Endothelial cell of coronary artery (primary cell): ENCODE measurements around the gene MAPK8IP3. TPM values are rescaled to one million over a fixed set of nuclear protein-coding genes. Genes with fewer than 3 reads are reported as not detected.

Experiments
- total RNA-seq: library from RNA; depleted of rRNA; stranded (reverse); fragments of >200 nt; gene quantifications from 2 replicates; pipeline ENCODE4 v1.2.3, GENCODE V29; 2014

Gene MAPK8IP3
- 26.4 and 46.4 TPM in 2 replicates for total RNA-seq

DNA sequence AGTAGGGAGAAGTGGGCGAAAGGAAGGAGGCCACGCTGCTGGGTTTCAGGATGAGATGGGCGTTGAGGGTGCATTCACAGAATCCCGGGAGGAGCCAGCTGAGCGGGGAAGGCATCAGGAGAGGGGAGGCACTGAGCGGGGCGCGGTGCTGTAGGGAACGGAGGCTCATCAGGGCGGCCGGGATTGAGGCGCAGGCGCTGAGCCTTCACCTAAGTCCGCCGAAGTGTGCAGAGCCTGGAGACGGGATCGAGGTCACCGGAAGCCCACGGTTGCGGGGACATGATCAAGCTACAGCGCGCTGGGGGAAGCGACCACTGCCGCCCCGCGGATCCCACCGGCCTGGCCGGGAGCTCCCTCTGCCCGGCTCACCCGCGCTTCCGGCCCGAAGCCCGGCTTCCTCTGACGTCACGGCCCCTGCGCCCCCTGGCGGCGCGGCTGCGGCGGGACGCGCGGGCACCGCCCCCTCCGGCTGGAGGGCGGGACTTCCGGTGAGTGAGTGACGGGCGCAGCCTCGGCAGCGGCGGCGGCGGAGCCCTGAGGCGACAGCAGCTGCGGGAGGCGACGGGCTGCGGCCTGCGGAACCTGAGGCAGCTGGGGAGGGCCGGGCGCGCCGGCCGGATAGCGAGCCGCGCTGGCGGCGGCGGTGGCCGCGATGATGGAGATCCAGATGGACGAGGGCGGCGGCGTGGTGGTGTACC is at the start of gene MAPK8IP3:
MAPK8IP3 (plus strand) TSS at position 508 of the 698 bp plus-strand sequence; CDS start at position 653, 145 bp downstream.

DNA sequence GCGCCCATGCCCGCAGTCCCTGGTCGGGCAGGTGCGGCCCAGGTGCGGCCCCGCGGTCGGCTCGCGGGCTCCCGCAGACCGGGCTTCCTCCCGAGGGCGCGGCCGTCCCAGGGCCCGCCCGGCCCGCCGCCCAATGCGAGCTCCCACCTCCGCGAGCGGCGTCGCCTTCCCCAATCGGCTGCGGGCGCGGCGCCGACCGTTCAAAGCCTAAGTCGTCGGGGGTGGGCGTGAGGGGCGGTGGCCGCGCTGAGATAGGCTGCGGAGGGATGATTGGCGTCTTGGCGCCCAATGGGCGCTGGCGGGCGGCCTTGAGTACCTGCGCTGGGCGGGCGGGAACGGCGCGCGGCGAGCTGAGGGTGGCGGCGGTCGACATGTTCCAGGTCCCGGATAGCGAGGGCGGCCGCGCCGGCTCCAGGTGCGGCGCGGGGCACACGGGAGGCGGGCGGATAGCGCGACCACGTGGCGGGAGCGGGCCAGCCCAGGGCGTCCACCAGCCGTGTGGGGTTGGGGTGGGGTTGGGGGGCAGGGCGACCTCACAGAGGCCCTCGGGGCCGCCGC is 28.0 kb upstream of the MAPK8IP3 start, which contains the start of gene JPT2:
JPT2 (plus strand) TSS at position 338 of the 558 bp plus-strand sequence; CDS start at position 372, 34 bp downstream.

GRCh38 chr16:1771188-1771863 is 65.3 kb downstream of the MAPK8IP3 start, which contains the start of gene NME3:
Gene NME3 (minus strand): TSS chr16:1771543. CDS start chr16:1771534, 9 bp downstream.

DNA sequence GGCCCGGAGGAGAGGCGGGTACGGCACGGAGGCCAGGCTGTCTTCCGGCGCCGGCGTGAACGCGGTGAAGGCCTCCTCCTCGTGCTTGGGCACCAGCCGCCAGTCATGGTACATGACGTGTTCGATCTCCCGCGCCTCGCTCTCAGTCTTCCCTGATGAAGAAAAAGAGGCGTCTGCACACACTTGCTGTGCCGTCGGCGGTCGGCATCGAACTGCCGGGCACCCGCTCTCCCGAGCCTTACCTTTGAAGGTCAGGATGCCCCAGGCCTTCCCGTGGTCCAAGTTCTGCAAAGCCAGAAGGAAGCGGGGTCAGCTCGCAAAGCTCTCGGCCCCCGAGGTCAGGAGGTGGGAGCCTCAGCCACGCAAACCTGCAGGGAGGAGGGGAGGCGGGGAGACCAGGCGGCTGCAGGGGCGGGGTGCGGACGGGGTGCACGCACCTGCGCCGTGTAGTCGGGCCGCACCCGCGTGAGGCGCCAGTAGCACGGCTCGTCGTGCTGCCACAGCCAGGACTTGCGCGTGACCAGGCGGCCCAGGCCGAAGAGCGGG is 66.4 kb downstream of the MAPK8IP3 start, which contains the start of gene EME2:
EME2 (plus strand) TSS at position 449 of the 546 bp plus-strand sequence. CDS start 418 bp downstream, outside the sequence.

DNA sequence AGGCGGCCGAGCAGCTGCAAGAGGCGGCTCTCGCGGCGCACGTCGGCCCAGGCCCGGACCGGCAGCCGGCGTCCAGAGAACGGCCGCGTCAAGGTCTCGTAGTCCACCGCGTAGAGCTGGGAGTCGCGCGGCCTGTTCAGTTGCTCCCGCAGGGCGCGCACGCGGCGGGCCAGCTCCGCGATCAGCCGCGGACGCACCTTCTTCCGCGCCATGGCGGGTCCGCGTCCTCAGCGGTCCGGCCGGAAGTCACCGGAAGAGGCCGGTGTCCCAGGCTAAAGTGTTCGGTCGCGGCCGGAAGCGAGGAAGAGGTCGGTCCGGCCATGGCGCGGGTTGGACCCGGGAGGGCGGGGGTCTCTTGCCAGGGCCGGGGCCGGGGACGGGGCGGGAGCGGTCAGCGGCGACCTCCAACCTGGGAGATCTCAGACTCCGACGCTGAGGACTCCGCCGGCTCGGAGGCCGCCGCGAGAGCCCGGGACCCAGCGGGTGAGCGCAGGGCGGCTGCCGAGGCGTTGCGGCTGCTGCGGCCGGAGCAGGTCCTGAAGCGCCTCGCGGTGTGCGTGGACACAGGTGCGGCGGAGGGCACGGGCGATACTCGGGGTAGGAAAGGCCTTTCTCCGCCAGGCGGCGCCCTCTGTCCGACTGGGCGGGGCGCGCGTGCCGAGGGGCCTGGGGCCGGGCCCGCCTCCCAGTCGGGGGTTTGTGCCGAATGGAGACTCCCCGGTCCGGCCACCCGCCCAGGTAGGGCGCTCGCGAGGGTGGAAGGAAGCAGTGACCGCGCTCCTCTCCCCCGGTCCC is 67.1 kb downstream of the MAPK8IP3 start, which contains the start of gene MRPS34:
MRPS34 (minus strand) TSS at position 227 of the 795 bp plus-strand sequence; CDS start at position 212, 15 bp downstream.

DNA sequence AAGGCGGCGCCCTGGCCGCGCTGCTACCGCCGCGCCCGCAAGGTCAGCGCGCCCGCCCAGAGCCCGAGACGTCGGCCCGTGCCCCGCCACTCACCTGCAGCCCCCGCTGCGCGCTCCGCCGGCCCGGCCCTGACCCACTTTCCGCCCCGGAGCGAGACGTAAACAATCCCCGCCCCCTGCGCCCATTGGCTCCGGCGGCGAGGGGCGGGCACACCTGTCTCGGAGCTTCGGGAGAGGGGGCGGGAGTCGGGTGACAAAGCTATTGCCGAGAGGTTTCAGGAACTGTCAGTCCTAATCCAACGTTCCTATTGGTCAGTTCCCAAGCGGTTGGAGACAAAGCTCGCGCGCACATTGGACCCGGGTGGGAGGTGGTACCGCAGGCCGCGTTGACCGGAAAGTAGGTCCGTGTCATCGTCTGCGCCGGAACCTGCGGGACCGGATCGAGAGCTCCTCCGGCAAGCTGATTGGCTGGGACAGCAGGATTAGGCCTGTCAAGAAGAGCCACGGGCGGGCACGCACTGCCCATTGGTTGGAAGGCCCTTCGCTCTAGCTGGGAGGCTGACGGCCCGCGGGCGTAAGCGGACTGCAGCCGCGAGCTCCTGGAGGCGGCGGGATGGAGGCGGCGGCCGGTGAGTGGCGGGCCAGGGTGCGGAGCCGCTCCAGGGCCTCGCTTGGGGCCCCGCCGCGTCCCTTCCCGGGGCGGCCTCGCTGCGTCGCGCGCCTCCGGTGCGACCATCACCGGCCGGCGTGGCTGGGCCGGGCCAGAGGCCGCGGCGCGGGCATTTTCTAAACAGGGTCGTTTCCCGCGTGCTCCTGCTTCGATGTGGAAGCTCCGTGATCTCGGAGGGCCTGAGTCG is 76.6 kb downstream of the MAPK8IP3 start, which contains the start of the genes NUBP2 and SPSB3:
NUBP2 (plus strand) TSS at position 553 of the 857 bp plus-strand sequence; CDS start at position 614, 61 bp downstream.
SPSB3 (minus strand) TSS at position 164 of the 857 bp plus-strand sequence. CDS start 1,088 bp downstream, outside the sequence.

GRCh38 chr16:1793578-1794220 is 87.7 kb downstream of the MAPK8IP3 start, which contains the start of gene IGFALS:
Gene IGFALS (minus strand): TSS chr16:1793705. CDS start chr16:1793652, 53 bp downstream.

Other genes with a start within 250 kb of the MAPK8IP3 start
- 37.3 and 54.8 TPM in 2 replicates for gene CLCN7, start 231.2 kb upstream of the MAPK8IP3 start, total RNA-seq
- not detected in 2 replicates for gene PTX4, start 217.3 kb upstream of the MAPK8IP3 start, total RNA-seq
- gene TELO2, start 212.8 kb upstream of the MAPK8IP3 start, total RNA-seq = 15.3 and 19.2 TPM in 2 replicates
- gene TMEM204, start 172.5 kb upstream of the MAPK8IP3 start, total RNA-seq = 19.4 and 26.6 TPM in 2 replicates
- 17.3 and 26.7 TPM in 2 replicates for gene IFT140, start 94.1 kb upstream of the MAPK8IP3 start, total RNA-seq
- gene CRAMP1, start 93.8 kb upstream of the MAPK8IP3 start, total RNA-seq = 8.2 and 9.1 TPM in 2 replicates
- 42.3 and 45.2 TPM in 2 replicates for gene JPT2, start 27.9 kb upstream of the MAPK8IP3 start, total RNA-seq
- 32.7 and 53.0 TPM in 2 replicates for gene NME3, start 65.3 kb downstream of the MAPK8IP3 start, total RNA-seq
- gene EME2, start 66.6 kb downstream of the MAPK8IP3 start, total RNA-seq = 4.7 and 11.7 TPM in 2 replicates
- 107 and 111 TPM in 2 replicates for gene MRPS34, start 66.9 kb downstream of the MAPK8IP3 start, total RNA-seq
- 38.5 and 53.4 TPM in 2 replicates for gene SPSB3, start 76.4 kb downstream of the MAPK8IP3 start, total RNA-seq
- 73.8 and 74.3 TPM in 2 replicates for gene NUBP2, start 76.8 kb downstream of the MAPK8IP3 start, total RNA-seq
- gene IGFALS, start 87.5 kb downstream of the MAPK8IP3 start, total RNA-seq = not detected in 2 replicates
- gene HAGH, start 120.6 kb downstream of the MAPK8IP3 start, total RNA-seq = 74.0 and 91.0 TPM in 2 replicates
- gene FAHD1, start 121.0 kb downstream of the MAPK8IP3 start, total RNA-seq = 132 and 143 TPM in 2 replicates
- under 0.01 TPM in 1 of 2 replicates, not detected in the other for gene MEIOB, start 166.0 kb downstream of the MAPK8IP3 start, total RNA-seq
- gene HS3ST6, start 212.2 kb downstream of the MAPK8IP3 start, total RNA-seq = not detected in 2 replicates
- 5.8 and 8.2 TPM in 2 replicates for gene MSRB1, start 237.0 kb downstream of the MAPK8IP3 start, total RNA-seq
- gene RPL3L, start 248.5 kb downstream of the MAPK8IP3 start, total RNA-seq = not detected in 2 replicates